Activated T-helper 17 cell treated with anti-CD3 and anti-CD28 coated beads, Interleukin-2, amount 50 U/mL, for 72 hours (primary cell): ENCODE data around the gene CDK5R1. TPM values are rescaled to one million over a fixed set of nuclear protein-coding genes. Genes with fewer than 3 reads are reported as not detected.
"Not testable (repeated sequence)": the region's sequence is repeated elsewhere in the genome, so short reads cannot be mapped to it uniquely, and the experiment has no call there.

Source experiments
- ATAC-seq: fragments of 150-1000 bp; cut with Tn5 transposase; replicated peaks from 2 replicates; pipeline ENCODE4 v1.10.0; 2021; ENCODE audit warnings: mild to moderate bottlenecking, moderate library complexity
- H3K27ac Mint-ChIP-seq: one replicate; pipeline ENCODE4 v1.8.0; 2022; ENCODE audit warnings: mixed read lengths
- H3K27me3 Mint-ChIP-seq: one replicate; pipeline ENCODE4 v1.8.0; 2022; ENCODE audit warnings: mixed read lengths
- H3K36me3 Mint-ChIP-seq: one replicate; pipeline ENCODE4 v1.8.0; 2022; ENCODE audit warnings: low read depth, mild to moderate bottlenecking, mixed read lengths
- H3K4me1 Mint-ChIP-seq: one replicate; pipeline ENCODE4 v1.8.0; 2022; ENCODE audit warnings: mixed read lengths
- H3K4me3 Mint-ChIP-seq: one replicate; pipeline ENCODE4 v1.8.0; 2022; ENCODE audit warnings: mild to moderate bottlenecking, mixed read lengths
- H3K9me3 Mint-ChIP-seq: one replicate; pipeline ENCODE4 v1.8.0; 2022; ENCODE audit warnings: mixed read lengths
- total RNA-seq, 2 donors: library from RNA; stranded (reverse); gene quantifications; one replicate each; pipeline ENCODE4 v1.2.3, GENCODE V29; 2022

Gene CDK5R1
- total RNA-seq = 10 to 100 TPM in 1 of 2 donors, 1 to 10 TPM in 1; 3.6 to 13.0 TPM

- Mint-ChIP-seq H3K4me3 (peak within 1 kb of the TSS; percentile 94), H3K36me3 (peaks cover 53% of the 10 kb centered on the region), H3K27ac (peak within 1 kb of the TSS; percentile 82), H3K4me1 (peaks cover 7% of the 10 kb centered on the region), H3K27me3 (no peaks in the 10 kb centered on the region), H3K9me3 (no peaks in the 10 kb centered on the region)
- peak; percentile 59 for ATAC-seq
These were observed at the start of gene CDK5R1 for GRCh38 chr17:32486701-32487472. Gene CDK5R1 (plus strand): TSS chr17:32486993. CDS start chr17:32487621, 628 bp downstream.

- Mint-ChIP-seq H3K27me3 (no peaks in the 10 kb centered on the region), H3K9me3 (no peaks in the 10 kb centered on the region), H3K27ac (no peak overlapping the region), H3K36me3 (peaks cover 9% of the 10 kb centered on the region), H3K4me1 (peaks cover 16% of the 10 kb centered on the region), H3K4me3 (no peak overlapping the region)
- ATAC-seq = no peak
These were observed 46.1 kb upstream of the CDK5R1 start for GRCh38 chr17:32440722-32441121.

GRCh38 chr17:32441886-32442285 is 44.9 kb upstream of the CDK5R1 start:
- Mint-ChIP-seq H3K27me3 (no peaks in the 10 kb centered on the region), H3K36me3 (peaks cover 21% of the 10 kb centered on the region), H3K4me3 (no peak overlapping the region), H3K9me3 (no peaks in the 10 kb centered on the region), H3K4me1 (peaks cover 23% of the 10 kb centered on the region), H3K27ac (no peak overlapping the region)
- no peak for ATAC-seq

- ATAC-seq = no peak
- H3K9me3 Mint-ChIP-seq = no peaks in the 10 kb centered on the region
- H3K36me3 Mint-ChIP-seq = peaks cover 41% of the 10 kb centered on the region
- H3K27me3 Mint-ChIP-seq = no peaks in the 10 kb centered on the region
- H3K4me3 Mint-ChIP-seq = peak overlapping the region; percentile 83
- peak overlapping the region; percentile 73 for H3K27ac Mint-ChIP-seq
- H3K4me1 Mint-ChIP-seq = peaks cover 30% of the 10 kb centered on the region
These were observed 42.9 kb upstream of the CDK5R1 start for GRCh38 chr17:32443827-32444300.

GRCh38 chr17:32444301-32445073 is 42.3 kb upstream of the CDK5R1 start, which contains the start of gene PSMD11:
Gene PSMD11 (plus strand): TSS chr17:32444510. CDS start chr17:32444524, 14 bp downstream.
- Mint-ChIP-seq H3K4me3 (peak within 1 kb of the TSS; percentile 83), H3K4me1 (peaks cover 33% of the 10 kb centered on the region), H3K27me3 (no peaks in the 10 kb centered on the region), H3K9me3 (no peaks in the 10 kb centered on the region), H3K36me3 (peaks cover 47% of the 10 kb centered on the region), H3K27ac (peak within 1 kb of the TSS; percentile 73)
- ATAC-seq = peak; percentile 94

- peak; percentile 50 for ATAC-seq
- Mint-ChIP-seq H3K36me3 (peaks cover 53% of the 10 kb centered on the region), H3K27ac (peak overlapping the region; percentile 73), H3K4me3 (peak overlapping the region; percentile 83), H3K4me1 (peaks cover 35% of the 10 kb centered on the region), H3K27me3 (no peaks in the 10 kb centered on the region), H3K9me3 (no peaks in the 10 kb centered on the region)
These were observed 41.7 kb upstream of the CDK5R1 start for GRCh38 chr17:32445074-32445415.

- Mint-ChIP-seq H3K27ac (peak overlapping the region; percentile 73), H3K9me3 (no peaks in the 10 kb centered on the region), H3K4me3 (peak overlapping the region; percentile 83), H3K4me1 (peaks cover 35% of the 10 kb centered on the region), H3K27me3 (no peaks in the 10 kb centered on the region), H3K36me3 (peaks cover 57% of the 10 kb centered on the region)
- ATAC-seq = no peak
These were observed 41.3 kb upstream of the CDK5R1 start for GRCh38 chr17:32445497-32445896.

- no peaks in the 10 kb centered on the region for H3K27me3 Mint-ChIP-seq
- peak overlapping the region; percentile 73 for H3K27ac Mint-ChIP-seq
- peaks cover 62% of the 10 kb centered on the region for H3K36me3 Mint-ChIP-seq
- peaks cover 31% of the 10 kb centered on the region for H3K4me1 Mint-ChIP-seq
- peak overlapping the region; percentile 83 for H3K4me3 Mint-ChIP-seq
- peak; percentile 14 for ATAC-seq
- H3K9me3 Mint-ChIP-seq = no peaks in the 10 kb centered on the region
These were observed 40.8 kb upstream of the CDK5R1 start for GRCh38 chr17:32445971-32446370.

GRCh38 chr17:32446949-32447348 is 39.8 kb upstream of the CDK5R1 start:
- peak overlapping the region; percentile 83 for H3K4me3 Mint-ChIP-seq
- peak overlapping the region; percentile 73 for H3K27ac Mint-ChIP-seq
- no peak for ATAC-seq
- no peaks in the 10 kb centered on the region for H3K27me3 Mint-ChIP-seq
- peaks cover 27% of the 10 kb centered on the region for H3K4me1 Mint-ChIP-seq
- H3K9me3 Mint-ChIP-seq = no peaks in the 10 kb centered on the region
- H3K36me3 Mint-ChIP-seq = peaks cover 72% of the 10 kb centered on the region

GRCh38 chr17:32449963-32450362 is 36.8 kb upstream of the CDK5R1 start:
- peaks cover 100% of the 10 kb centered on the region for H3K36me3 Mint-ChIP-seq
- H3K27ac Mint-ChIP-seq = no peak overlapping the region
- no peaks in the 10 kb centered on the region for H3K27me3 Mint-ChIP-seq
- no peaks in the 10 kb centered on the region for H3K9me3 Mint-ChIP-seq
- H3K4me1 Mint-ChIP-seq = peaks cover 28% of the 10 kb centered on the region
- no peak for ATAC-seq
- H3K4me3 Mint-ChIP-seq = no peak overlapping the region

GRCh38 chr17:32450379-32450778 is 36.4 kb upstream of the CDK5R1 start:
- not testable (repeated sequence) for H3K9me3 Mint-ChIP-seq, H3K4me3 Mint-ChIP-seq, H3K27me3 Mint-ChIP-seq, ATAC-seq
- Mint-ChIP-seq H3K36me3 (peaks cover 100% of the 10 kb centered on the region), H3K27ac (peak overlapping the region; percentile 78), H3K4me1 (peaks cover 31% of the 10 kb centered on the region)

GRCh38 chr17:32451879-32452278 is 34.9 kb upstream of the CDK5R1 start:
- Mint-ChIP-seq H3K27me3 (no peaks in the 10 kb centered on the region), H3K9me3 (no peaks in the 10 kb centered on the region), H3K4me3 (no peak overlapping the region), H3K27ac (peak overlapping the region; percentile 78), H3K36me3 (peaks cover 100% of the 10 kb centered on the region), H3K4me1 (peaks cover 20% of the 10 kb centered on the region)
- ATAC-seq = no peak

GRCh38 chr17:32452281-32452680 is 34.5 kb upstream of the CDK5R1 start:
- H3K4me1 Mint-ChIP-seq = peaks cover 16% of the 10 kb centered on the region
- peaks cover 100% of the 10 kb centered on the region for H3K36me3 Mint-ChIP-seq
- no peaks in the 10 kb centered on the region for H3K27me3 Mint-ChIP-seq
- H3K9me3 Mint-ChIP-seq = no peaks in the 10 kb centered on the region
- H3K4me3 Mint-ChIP-seq = no peak overlapping the region
- ATAC-seq = no peak
- H3K27ac Mint-ChIP-seq = peak overlapping the region; percentile 78

- no peaks in the 10 kb centered on the region for H3K9me3 Mint-ChIP-seq
- no peaks in the 10 kb centered on the region for H3K27me3 Mint-ChIP-seq
- H3K4me1 Mint-ChIP-seq = peaks cover 17% of the 10 kb centered on the region
- no peak overlapping the region for H3K4me3 Mint-ChIP-seq
- no peak for ATAC-seq
- H3K27ac Mint-ChIP-seq = peak overlapping the region; percentile 38
- H3K36me3 Mint-ChIP-seq = peaks cover 100% of the 10 kb centered on the region
These were observed 33.4 kb upstream of the CDK5R1 start for GRCh38 chr17:32453370-32453769.

- Mint-ChIP-seq H3K4me3 (no peak overlapping the region), H3K9me3 (no peaks in the 10 kb centered on the region), H3K27ac (peak overlapping the region; percentile 16), H3K36me3 (peaks cover 100% of the 10 kb centered on the region), H3K27me3 (no peaks in the 10 kb centered on the region), H3K4me1 (peaks cover 20% of the 10 kb centered on the region)
- peak; percentile 78 for ATAC-seq
These were observed 28.4 kb upstream of the CDK5R1 start for GRCh38 chr17:32458371-32458770.
